Right atrium auricular region (tissue), 2 donors: Measurements from ENCODE around the gene MAML1. TPM values are rescaled to one million over a fixed set of nuclear protein-coding genes. Genes with fewer than 3 reads are reported as not detected.

Experiments
- DNase-seq: peaks from one replicate; pipeline ENCODE4 v3.0.0-alpha.2; 2019; ENCODE audit warnings: low spot score
- H3K27ac ChIP-seq, 2 donors: fragments of 200-600 bp; sonication (generic); 1 replicate in 1 of 2; 2 replicates in 1 of 2; pipeline ENCODE4 v1.5.1; 2016 to 2019
- H3K27me3 ChIP-seq, 2 donors: fragments of 200-600 bp; sonication (generic); one replicate each; pipeline versions ENCODE4 v1.5.1 to v1.6.0; 2017 to 2019
- H3K36me3 ChIP-seq: fragments of 200-600 bp; sonication (generic); one replicate; pipeline ENCODE4 v1.5.1; 2016
- H3K4me1 ChIP-seq, 2 donors: fragments of 200-600 bp; sonication (generic); one replicate each; pipeline versions ENCODE4 v1.5.1 to v1.6.0; 2017 to 2019
- H3K4me3 ChIP-seq, 2 donors: fragments of 200-600 bp; sonication (generic); 1 replicate in 1 of 2; 2 replicates in 1 of 2; pipeline ENCODE4 v1.5.1; 2017 to 2019; ENCODE audit warnings: mild to moderate bottlenecking in 1 of 2, moderate library complexity in 1 of 2
- H3K9me3 ChIP-seq, 2 donors: fragments of 200-600 bp; sonication (generic); one replicate each; pipeline ENCODE4 v1.5.1; 2019
- total RNA-seq, 2 donors: library from RNA; depleted of rRNA; stranded (reverse); fragments of >200 nt; gene quantifications; one replicate each; pipeline ENCODE4 v1.1.0, GENCODE V29; 2016
- TF ChIP-seq, protein P1 (sequence below), 2 donors: fragments of 200-600 bp; sonication (generic); IDR thresholded peaks; one replicate each; pipeline ENCODE4 v1.5.1; 2019; ENCODE audit warnings: antibody characterized with exemption in 2 of 2

Gene MAML1
- total RNA-seq, 2 donors from 2014 or later, result 10.8 to 16.6 TPM

DNA sequence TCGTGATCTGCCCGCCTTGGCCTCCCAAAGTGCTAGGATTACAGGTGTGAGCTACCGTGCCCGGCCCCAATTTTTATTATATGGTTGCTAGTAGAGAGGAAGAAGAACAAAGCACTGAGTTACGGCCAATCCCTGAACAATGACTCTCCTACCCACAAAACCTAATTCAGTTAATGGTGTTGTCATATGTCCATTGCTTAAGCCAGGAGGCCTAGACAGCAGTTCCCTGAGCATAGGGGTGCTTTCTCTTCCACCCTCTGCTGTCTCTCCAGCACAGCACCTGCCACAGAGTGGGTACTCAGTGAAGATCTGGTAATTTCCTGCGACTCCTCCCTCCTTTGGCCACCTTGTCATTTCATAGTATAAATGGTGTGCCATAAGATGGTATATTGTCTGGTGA lies 39.7 kb downstream of the MAML1 start:
- Histone ChIP-seq H3K9me3 (no peaks in the 10 kb centered on the region), H3K4me1 (peaks cover 0 to 3% of the 10 kb centered on the region in 2 donors), H3K27me3 (no peaks in the 10 kb centered on the region), H3K4me3 (no peak overlapping the region), H3K27ac (no peak overlapping the region), H3K36me3 (peaks cover 76% of the 10 kb centered on the region)
- TF ChIP-seq, protein P1, sequence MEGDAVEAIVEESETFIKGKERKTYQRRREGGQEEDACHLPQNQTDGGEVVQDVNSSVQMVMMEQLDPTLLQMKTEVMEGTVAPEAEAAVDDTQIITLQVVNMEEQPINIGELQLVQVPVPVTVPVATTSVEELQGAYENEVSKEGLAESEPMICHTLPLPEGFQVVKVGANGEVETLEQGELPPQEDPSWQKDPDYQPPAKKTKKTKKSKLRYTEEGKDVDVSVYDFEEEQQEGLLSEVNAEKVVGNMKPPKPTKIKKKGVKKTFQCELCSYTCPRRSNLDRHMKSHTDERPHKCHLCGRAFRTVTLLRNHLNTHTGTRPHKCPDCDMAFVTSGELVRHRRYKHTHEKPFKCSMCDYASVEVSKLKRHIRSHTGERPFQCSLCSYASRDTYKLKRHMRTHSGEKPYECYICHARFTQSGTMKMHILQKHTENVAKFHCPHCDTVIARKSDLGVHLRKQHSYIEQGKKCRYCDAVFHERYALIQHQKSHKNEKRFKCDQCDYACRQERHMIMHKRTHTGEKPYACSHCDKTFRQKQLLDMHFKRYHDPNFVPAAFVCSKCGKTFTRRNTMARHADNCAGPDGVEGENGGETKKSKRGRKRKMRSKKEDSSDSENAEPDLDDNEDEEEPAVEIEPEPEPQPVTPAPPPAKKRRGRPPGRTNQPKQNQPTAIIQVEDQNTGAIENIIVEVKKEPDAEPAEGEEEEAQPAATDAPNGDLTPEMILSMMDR (IDR thresholded peaks at IDR 0.05), result no peak
- no peak for DNase-seq

- H3K27ac ChIP-seq, result no peak overlapping the region
- TF ChIP-seq, protein P1 (IDR thresholded peaks at IDR 0.05), result no peak
- no peak for DNase-seq
- H3K4me3 ChIP-seq, result no peak overlapping the region
- H3K9me3 ChIP-seq, result no peaks in the 10 kb centered on the region
- H3K36me3 ChIP-seq, result peaks cover 85% of the 10 kb centered on the region
- H3K27me3 ChIP-seq, result no peaks in the 10 kb centered on the region
- no peaks in the 10 kb centered on the region for H3K4me1 ChIP-seq
Measured at GRCh38 chr5:179773686-179774040, 41.0 kb downstream of the MAML1 start.

DNA sequence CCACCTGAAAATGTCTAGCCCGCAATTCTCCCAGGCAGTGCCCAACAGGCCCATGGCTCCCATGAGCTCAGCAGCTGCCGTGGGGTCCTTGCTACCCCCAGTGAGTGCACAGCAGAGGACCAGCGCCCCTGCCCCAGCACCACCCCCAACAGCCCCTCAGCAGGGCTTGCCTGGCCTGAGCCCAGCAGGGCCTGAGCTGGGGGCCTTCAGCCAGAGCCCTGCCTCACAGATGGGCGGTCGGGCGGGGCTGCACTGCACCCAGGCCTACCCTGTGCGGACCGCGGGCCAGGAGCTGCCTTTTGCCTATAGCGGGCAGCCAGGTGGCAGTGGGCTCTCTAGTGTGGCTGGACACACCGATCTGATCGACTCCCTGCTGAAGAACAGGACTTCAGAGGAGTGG lies 41.8 kb downstream of the MAML1 start:
- H3K4me1 ChIP-seq, result no peaks in the 10 kb centered on the region
- H3K27me3 ChIP-seq, result no peaks in the 10 kb centered on the region
- no peak overlapping the region for H3K27ac ChIP-seq
- no peak overlapping the region for H3K4me3 ChIP-seq
- H3K36me3 ChIP-seq, result peaks cover 78% of the 10 kb centered on the region
- DNase-seq, result no peak
- H3K9me3 ChIP-seq, result no peaks in the 10 kb centered on the region
- TF ChIP-seq, protein P1 (IDR thresholded peaks at IDR 0.05), result no peak

DNA sequence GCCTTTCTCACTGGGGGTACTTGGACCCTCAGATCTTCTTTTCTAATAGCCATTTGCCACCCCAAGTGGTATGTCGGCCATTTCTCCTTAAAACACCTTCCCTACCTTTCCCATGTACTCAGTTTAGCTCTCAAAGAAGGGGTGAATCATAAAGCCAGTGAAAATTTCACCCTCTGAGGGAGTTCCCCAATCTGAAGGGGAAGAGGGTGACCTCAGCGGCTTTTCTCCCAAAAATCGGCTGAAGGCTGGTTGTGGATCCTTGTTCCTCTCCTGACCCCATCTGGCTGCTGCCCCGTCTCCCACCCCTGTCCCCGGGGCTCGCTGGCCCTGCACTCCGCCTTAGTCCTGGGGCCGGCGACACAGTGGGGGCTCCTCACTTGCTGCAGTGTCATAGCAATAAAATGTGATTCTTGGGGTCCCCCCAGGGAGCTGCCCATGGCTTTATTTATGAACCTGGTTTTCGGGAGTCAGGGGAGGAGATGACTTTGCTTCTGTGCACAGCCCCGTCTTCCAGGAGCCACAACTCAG lies 43.9 kb downstream of the MAML1 start:
- Histone ChIP-seq H3K4me1 (no peaks in the 10 kb centered on the region), H3K4me3 (no peak overlapping the region), H3K27ac (no peak overlapping the region), H3K36me3 (peaks cover 66% of the 10 kb centered on the region), H3K27me3 (no peaks in the 10 kb centered on the region), H3K9me3 (no peaks in the 10 kb centered on the region)
- no peak for DNase-seq
- TF ChIP-seq, protein P1 (IDR thresholded peaks at IDR 0.05), result no peak

DNA sequence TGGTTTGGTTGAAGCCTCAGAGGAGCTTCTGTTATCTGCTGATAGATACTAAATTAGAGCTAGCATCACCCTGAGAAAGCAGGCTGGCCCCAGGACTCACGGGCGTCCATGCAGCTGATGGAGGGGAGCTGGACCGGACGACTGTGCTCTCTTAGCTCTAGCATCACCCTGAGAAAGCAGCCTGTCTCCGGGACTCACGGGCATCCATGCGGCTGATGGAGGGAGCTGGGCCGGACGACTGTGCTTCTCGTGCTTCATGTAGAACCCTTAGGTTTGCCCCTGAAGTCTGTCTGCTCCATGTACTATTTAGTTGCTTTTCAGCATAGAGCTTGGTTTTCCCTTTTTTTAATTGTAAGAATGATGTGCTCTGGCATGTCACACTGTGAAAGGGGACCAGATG lies 44.8 kb downstream of the MAML1 start:
- Histone ChIP-seq H3K27ac (no peak overlapping the region), H3K4me1 (no peaks in the 10 kb centered on the region), H3K36me3 (peaks cover 56% of the 10 kb centered on the region), H3K4me3 (no peak overlapping the region), H3K9me3 (no peaks in the 10 kb centered on the region), H3K27me3 (no peaks in the 10 kb centered on the region)
- DNase-seq, result no peak
- TF ChIP-seq, protein P1 (IDR thresholded peaks at IDR 0.05), result no peak

DNA sequence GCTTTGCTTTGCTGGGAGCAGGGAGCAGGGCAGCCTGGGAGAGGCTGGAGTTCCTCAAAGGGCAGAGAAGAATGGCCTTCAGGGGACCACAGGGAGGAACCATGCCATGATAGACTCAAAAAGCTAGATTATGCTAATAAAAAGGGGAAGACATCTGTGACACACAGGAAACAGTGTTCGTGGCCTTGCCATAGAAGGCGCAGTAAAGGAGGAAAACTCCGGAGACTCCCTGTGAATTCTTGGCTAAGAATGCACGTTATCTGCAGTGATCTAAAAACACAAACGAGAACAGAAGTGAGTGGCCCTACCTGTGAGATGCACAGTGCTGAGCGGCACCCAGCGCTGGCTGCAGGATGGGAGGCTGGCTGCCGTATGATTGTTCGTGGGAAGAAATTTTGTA lies 45.3 kb downstream of the MAML1 start:
- Histone ChIP-seq H3K9me3 (no peaks in the 10 kb centered on the region), H3K4me3 (no peak overlapping the region), H3K36me3 (peaks cover 51% of the 10 kb centered on the region), H3K27ac (no peak overlapping the region), H3K4me1 (no peaks in the 10 kb centered on the region), H3K27me3 (no peaks in the 10 kb centered on the region)
- no peak for DNase-seq
- TF ChIP-seq, protein P1 (IDR thresholded peaks at IDR 0.05), result no peak
